K562 (cell line): ENCODE measurements around the gene ZDHHC18. TPM values are rescaled to one million over a fixed set of nuclear protein-coding genes. Genes with fewer than 3 reads are reported as not detected.

Experiments
- ASH1L ChIP-seq: fragments of 450-650 bp; IDR thresholded peaks from 2 replicates; pipeline ENCODE4 v1.6.1; 2018; ENCODE audit warnings: borderline replicate concordance, mild to moderate bottlenecking, low read depth; ENCODE audit not compliant: partially characterized antibody
- CEBPG ChIP-seq, 3 experiments: fragments of 200-800 bp in 1 of 3; sonication (Bioruptor generic) in 1 of 3; sonication (generic) in 1 of 3; formaldehyde crosslinking in 1 of 3; IDR thresholded peaks in 2 of 3; conservative IDR thresholded peaks in 1 of 3; 2 replicates each; pipeline versions ENCODE4 v1.6.1 to v1.8.0; 2016 to 2022; ENCODE audit warnings: missing compliant biosample characterization in 2 of 3, missing genetic modification characterization in 2 of 3, mild to moderate bottlenecking in 1 of 3, missing genetic modification reagents in 1 of 3
- CHD4 ChIP-seq: fragments of 200-600 bp; sonication (generic); IDR thresholded peaks from 3 replicates; pipeline ENCODE4 v1.6.1; 2012; ENCODE audit warnings: low read depth, mild to moderate bottlenecking, mixed read lengths, low read length, inconsistent platforms; ENCODE audit not compliant: insufficient read depth, insufficient replicate concordance, poor library complexity, severe bottlenecking
- EGR1 ChIP-seq: fragments of 450-650 bp; conservative IDR thresholded peaks from 2 replicates; pipeline ENCODE4 v1.6.1; 2017; ENCODE audit warnings: mild to moderate bottlenecking
- HDAC1 ChIP-seq, 2 experiments: fragments of 450-650 bp; IDR thresholded peaks; 2 replicates each; pipeline ENCODE4 v1.6.1; 2016 to 2017; ENCODE audit warnings: inconsistent platforms in 1 of 2, mild to moderate bottlenecking in 1 of 2, moderate library complexity in 1 of 2
- HOXB6 ChIP-seq: fragments of 250-450 bp; sonication (Bioruptor Pico); IDR thresholded peaks from 2 replicates; pipeline ENCODE4 v1.5.1; 2022; ENCODE audit warnings: mild to moderate bottlenecking, borderline replicate concordance
- JUNB ChIP-seq: fragments of 450-650 bp; formaldehyde crosslinking; conservative IDR thresholded peaks from 2 replicates; pipeline ENCODE4 v1.4.0; 2020; ENCODE audit warnings: mild to moderate bottlenecking
- KHSRP ChIP-seq: fragments of 450-650 bp; IDR thresholded peaks from 2 replicates; pipeline ENCODE4 v1.6.1; 2017
- KLF16 ChIP-seq: IDR thresholded peaks from 2 replicates; pipeline ENCODE4 v1.6.1; 2016; ENCODE audit warnings: antibody characterized with exemption
- LARP7 ChIP-seq: fragments of 450-650 bp; IDR thresholded peaks from 2 replicates; pipeline ENCODE4 v1.6.1; 2016
- NONO ChIP-seq, 2 experiments: fragments of 200-400 bp in 1 of 2; fragments of 450-650 bp in 1 of 2; formaldehyde crosslinking in 1 of 2; IDR thresholded peaks; 2 replicates each; pipeline ENCODE4 v1.6.1; 2017; ENCODE audit warnings: low read depth in 2 of 2, mild to moderate bottlenecking in 2 of 2, moderate library complexity in 2 of 2, low read length in 1 of 2
- NR0B1 ChIP-seq: fragments of 450-650 bp; IDR thresholded peaks from one replicate; pipeline ENCODE4 v1.6.1; 2018; ENCODE audit warnings: mild to moderate bottlenecking, moderate library complexity; ENCODE audit not compliant: partially characterized antibody
- PHB ChIP-seq: fragments of 250-450 bp; sonication (Bioruptor Pico); IDR thresholded peaks from 2 replicates; pipeline ENCODE4 v1.5.0; 2021
- SAFB ChIP-seq: fragments of 200-400 bp; formaldehyde crosslinking; IDR thresholded peaks from 2 replicates; pipeline ENCODE4 v1.6.1; 2017; ENCODE audit warnings: low read depth, low read length, borderline replicate concordance
- SMARCE1 ChIP-seq: fragments of 450-650 bp; IDR thresholded peaks from 2 replicates; pipeline ENCODE4 v1.7.1; 2016; ENCODE audit warnings: mild to moderate bottlenecking
- TFE3 ChIP-seq: fragments of 450-650 bp; formaldehyde crosslinking; IDR thresholded peaks from 2 replicates; pipeline ENCODE4 v1.4.0; 2020; ENCODE audit warnings: mild to moderate bottlenecking, mixed read lengths
- polyA plus RNA-seq, 8 experiments: library from polyadenylated mRNA; depleted of rRNA in 4 of 8; stranded (reverse) in 5 of 8; unstranded in 3 of 8; fragments of >200 nt; fragmentation: Nextera tagmentation in 2 of 8; fragmentation: Illumina TruSeq in 1 of 8; extraction: Ambion mirVana in 2 of 8; extraction: Trizol in 1 of 8; gene quantifications; 2 replicates each; pipeline versions ENCODE4 v1.2.1 to v1.2.3, GENCODE V29; 2011 to 2014; ENCODE audit warnings: inconsistent platforms in 1 of 8, missing spikeins in 1 of 8
- total RNA-seq, 7 experiments: library from RNA; depleted of rRNA in 6 of 7; stranded (reverse); fragments of >200 nt in 6 of 7; fragmentation: Illumina TruSeq in 2 of 7; extraction: Trizol in 2 of 7; gene quantifications; 2 replicates each; pipeline versions ENCODE4 v1.2.1 to v1.2.3, GENCODE V29; 2011 to 2021; ENCODE audit warnings: low replicate concordance in 1 of 7

The ZDHHC18 gene
- total and polyA plus RNA-seq, 9 of the 15 experiments (the other 6 are each of a cell fraction or from before 2014, with no cell fraction given): 0.42 to 35.6 (median 15.8) TPM

GRCh38 chr1:26862781-26863684 is 36.5 kb downstream of the ZDHHC18 start, which contains the start of gene SFN (continued):
- TF ChIP-seq TFE3 (CRISPR knock-in tag): no peak
- no peak for TF ChIP-seq LARP7
- no peak for TF ChIP-seq KHSRP
- TF ChIP-seq HDAC1 (IDR thresholded peaks at IDR 0.05): peak in 1 of 2 experiments; percentile 54; a peak in 1 of 4 replicates
- no peak for TF ChIP-seq CHD4
- TF ChIP-seq NR0B1: no peak
- no peak for TF ChIP-seq CEBPG (CRISPR knock-in tag; IDR thresholded peaks at IDR 0.05)
- no peak for TF ChIP-seq CEBPG (tag; conservative IDR thresholded peaks at IDR 0.05 in 1 of 2, IDR thresholded peaks at IDR 0.05 in 1 of 2)
- no peak for TF ChIP-seq HOXB6 (CRISPR knock-in tag)
- 0 out of 2 replicates have a peak, but pooled peaks have one; percentile 30 for TF ChIP-seq SMARCE1
- peak; percentile 37; the same call in 1 of the 2 replicates for TF ChIP-seq KLF16
- TF ChIP-seq JUNB (CRISPR knock-in tag): no peak
- peak; percentile 57; the same call in 1 of the 2 replicates for TF ChIP-seq EGR1
- TF ChIP-seq ASH1L: no peak
- TF ChIP-seq PHB (CRISPR knock-in tag): no peak
- TF ChIP-seq NONO (IDR thresholded peaks at IDR 0.05; ENCODE audit: low read depth in 2 of 2, low read length in 1 of 2): no peak; a peak in 1 of 4 replicates
- TF ChIP-seq SAFB: no peak
